HepG2 (cell line): ENCODE results near the gene ATP5F1C. TPM values are rescaled to one million over a fixed set of nuclear protein-coding genes. Genes with fewer than 3 reads are reported as not detected.

Experiments
- GLI4 ChIP-seq: sonication (generic); formaldehyde crosslinking; IDR thresholded peaks from 2 replicates; pipeline ENCODE4 v1.5.1; 2020; ENCODE audit warnings: missing genetic modification reagents, mild to moderate bottlenecking, moderate library complexity, borderline replicate concordance
- SALL1 ChIP-seq: sonication (generic); formaldehyde crosslinking; IDR thresholded peaks from 2 replicates; pipeline ENCODE4 v1.8.0; 2022; ENCODE audit warnings: mild to moderate bottlenecking, missing genetic modification reagents
- ZBTB20 ChIP-seq: sonication (generic); formaldehyde crosslinking; IDR thresholded peaks from 2 replicates; pipeline ENCODE4 v1.8.1; 2023; ENCODE audit warnings: missing genetic modification reagents, low read depth, mild to moderate bottlenecking, borderline replicate concordance
- ZC3H4 ChIP-seq: sonication (generic); formaldehyde crosslinking; IDR thresholded peaks from 2 replicates; pipeline ENCODE4 v1.4.0; 2020; ENCODE audit warnings: missing genetic modification reagents, borderline replicate concordance
- ZNF441 ChIP-seq: sonication (generic); formaldehyde crosslinking; IDR thresholded peaks from 2 replicates; pipeline ENCODE4 v1.7.0; 2021; ENCODE audit warnings: missing genetic modification reagents, borderline replicate concordance
- ZNF556 ChIP-seq: sonication (generic); formaldehyde crosslinking; IDR thresholded peaks from 2 replicates; pipeline ENCODE4 v1.4.0; 2020; ENCODE audit warnings: mild to moderate bottlenecking, missing genetic modification reagents, borderline replicate concordance
- ZNF564 ChIP-seq: sonication (generic); formaldehyde crosslinking; IDR thresholded peaks from 2 replicates; pipeline ENCODE4 v1.8.1; 2023; ENCODE audit warnings: mild to moderate bottlenecking, missing genetic modification reagents
- ZNF619 ChIP-seq: sonication (generic); formaldehyde crosslinking; IDR thresholded peaks from 2 replicates; pipeline ENCODE4 v1.4.0; 2020; ENCODE audit warnings: mild to moderate bottlenecking, missing genetic modification reagents
- ZNF672 ChIP-seq: sonication (generic); formaldehyde crosslinking; IDR thresholded peaks from 2 replicates; pipeline ENCODE4 v1.8.1; 2022; ENCODE audit warnings: missing genetic modification reagents
- ZNF782 ChIP-seq: sonication (generic); formaldehyde crosslinking; IDR thresholded peaks from 2 replicates; pipeline ENCODE4 v1.4.0; 2020; ENCODE audit warnings: missing genetic modification reagents, mild to moderate bottlenecking, borderline replicate concordance
- polyA plus RNA-seq, 8 experiments: library from polyadenylated mRNA; depleted of rRNA in 3 of 8; stranded (reverse) in 7 of 8; unstranded in 1 of 8; fragments of >200 nt; fragmentation: Illumina TruSeq in 4 of 8; extraction: Trizol in 4 of 8; gene quantifications; 2 replicates each; pipeline versions ENCODE4 v1.2.1 to v1.2.3, GENCODE V29; 2011 to 2016; ENCODE audit warnings: low read depth in 4 of 8, missing spikeins in 1 of 8, mixed read lengths in 1 of 8; ENCODE audit not compliant: insufficient read depth in 1 of 8
- total RNA-seq, 5 experiments: library from RNA; depleted of rRNA; stranded (reverse); fragments of >200 nt; fragmentation: Illumina TruSeq; extraction: Trizol; gene quantifications; 2 replicates each; pipeline ENCODE4 v1.2.3, GENCODE V29; 2016; ENCODE audit warnings: low read depth in 1 of 5
- TF ChIP-seq, protein P1 (sequence below): sonication (generic); formaldehyde crosslinking; IDR thresholded peaks from 2 replicates; pipeline ENCODE4 v1.4.0; 2020; ENCODE audit warnings: missing genetic modification reagents
- TF ChIP-seq, protein P2 (sequence below): sonication (generic); formaldehyde crosslinking; IDR thresholded peaks from 2 replicates; pipeline ENCODE4 v1.4.0; 2020; ENCODE audit warnings: missing genetic modification reagents, mild to moderate bottlenecking, borderline replicate concordance
- TF ChIP-seq, protein P3 (sequence below): sonication (generic); formaldehyde crosslinking; conservative IDR thresholded peaks from 2 replicates; pipeline ENCODE4 v1.8.0; 2022; ENCODE audit warnings: mild to moderate bottlenecking, moderate library complexity, missing genetic modification reagents
- TF ChIP-seq, protein P4 (sequence below): sonication (generic); formaldehyde crosslinking; IDR thresholded peaks from 2 replicates; pipeline ENCODE4 v1.5.1; 2020; ENCODE audit warnings: missing genetic modification reagents, mild to moderate bottlenecking, borderline replicate concordance
- TF ChIP-seq, protein P5 (sequence below): sonication (generic); formaldehyde crosslinking; IDR thresholded peaks from 2 replicates; pipeline ENCODE4 v1.5.0; 2020; ENCODE audit warnings: mild to moderate bottlenecking, missing genetic modification reagents
- TF ChIP-seq, protein P6 (sequence below): sonication (generic); formaldehyde crosslinking; IDR thresholded peaks from 2 replicates; pipeline ENCODE4 v1.5.0; 2020; ENCODE audit warnings: mild to moderate bottlenecking, low read depth, missing genetic modification reagents, borderline replicate concordance

ATP5F1C gene
- total and polyA plus RNA-seq, 2 of the 13 experiments (the other 11 are each of a cell fraction or from before 2014, with no cell fraction given): 407 to 416 TPM

DNA sequence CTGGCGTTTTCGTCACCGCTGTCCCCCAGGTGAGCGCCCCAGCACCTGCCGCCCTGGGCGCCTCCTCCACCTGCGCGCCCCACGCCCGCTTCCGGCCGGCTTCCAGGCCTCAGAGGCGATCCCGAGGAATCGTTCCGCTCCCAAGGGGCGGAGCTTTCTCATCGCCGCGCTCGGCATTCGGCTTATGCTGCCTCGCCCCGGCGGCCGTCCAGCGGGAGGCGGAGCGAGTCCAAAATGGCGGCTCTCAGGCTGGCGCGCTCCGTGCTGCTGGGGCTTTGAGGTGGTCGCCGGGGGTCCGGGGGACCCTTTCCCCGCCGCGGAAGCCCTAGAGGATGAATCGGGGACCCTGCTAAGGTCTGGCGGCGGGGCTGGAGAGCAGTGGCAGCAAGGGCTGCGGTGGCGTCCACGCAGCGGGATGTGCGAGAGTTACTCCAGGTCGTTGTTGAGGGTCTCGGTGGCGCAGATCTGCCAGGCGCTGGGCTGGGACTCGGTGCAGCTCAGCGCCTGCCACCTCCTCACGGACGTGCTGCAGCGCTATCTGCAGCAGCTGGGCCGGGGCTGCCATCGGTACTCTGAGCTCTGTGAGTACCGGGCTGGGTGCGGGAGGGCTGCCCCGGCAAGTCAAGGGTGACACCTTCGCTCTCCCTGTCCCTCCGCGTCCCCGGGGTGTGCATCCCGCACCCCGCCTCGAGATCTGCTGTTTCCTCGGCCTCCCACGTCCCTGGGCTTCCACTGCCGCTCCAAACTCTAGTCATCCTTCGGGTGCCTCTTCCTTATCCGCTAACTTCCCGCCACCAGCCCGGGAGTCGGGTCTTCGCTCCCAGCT is 30.5 kb downstream of the ATP5F1C start, which contains the start of gene TAF3 (continued):
- peak; percentile 77 for TF ChIP-seq ZNF619 (CRISPR knock-in tag)
- TF ChIP-seq GLI4: peak; percentile 49; the same call in 1 of the 2 replicates
- TF ChIP-seq, protein P1, sequence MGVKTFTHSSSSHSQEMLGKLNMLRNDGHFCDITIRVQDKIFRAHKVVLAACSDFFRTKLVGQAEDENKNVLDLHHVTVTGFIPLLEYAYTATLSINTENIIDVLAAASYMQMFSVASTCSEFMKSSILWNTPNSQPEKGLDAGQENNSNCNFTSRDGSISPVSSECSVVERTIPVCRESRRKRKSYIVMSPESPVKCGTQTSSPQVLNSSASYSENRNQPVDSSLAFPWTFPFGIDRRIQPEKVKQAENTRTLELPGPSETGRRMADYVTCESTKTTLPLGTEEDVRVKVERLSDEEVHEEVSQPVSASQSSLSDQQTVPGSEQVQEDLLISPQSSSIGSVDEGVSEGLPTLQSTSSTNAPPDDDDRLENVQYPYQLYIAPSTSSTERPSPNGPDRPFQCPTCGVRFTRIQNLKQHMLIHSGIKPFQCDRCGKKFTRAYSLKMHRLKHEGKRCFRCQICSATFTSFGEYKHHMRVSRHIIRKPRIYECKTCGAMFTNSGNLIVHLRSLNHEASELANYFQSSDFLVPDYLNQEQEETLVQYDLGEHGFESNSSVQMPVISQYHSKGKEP (CRISPR knock-in tag): no peak
- TF ChIP-seq ZNF564: no peak
- TF ChIP-seq, protein P2, sequence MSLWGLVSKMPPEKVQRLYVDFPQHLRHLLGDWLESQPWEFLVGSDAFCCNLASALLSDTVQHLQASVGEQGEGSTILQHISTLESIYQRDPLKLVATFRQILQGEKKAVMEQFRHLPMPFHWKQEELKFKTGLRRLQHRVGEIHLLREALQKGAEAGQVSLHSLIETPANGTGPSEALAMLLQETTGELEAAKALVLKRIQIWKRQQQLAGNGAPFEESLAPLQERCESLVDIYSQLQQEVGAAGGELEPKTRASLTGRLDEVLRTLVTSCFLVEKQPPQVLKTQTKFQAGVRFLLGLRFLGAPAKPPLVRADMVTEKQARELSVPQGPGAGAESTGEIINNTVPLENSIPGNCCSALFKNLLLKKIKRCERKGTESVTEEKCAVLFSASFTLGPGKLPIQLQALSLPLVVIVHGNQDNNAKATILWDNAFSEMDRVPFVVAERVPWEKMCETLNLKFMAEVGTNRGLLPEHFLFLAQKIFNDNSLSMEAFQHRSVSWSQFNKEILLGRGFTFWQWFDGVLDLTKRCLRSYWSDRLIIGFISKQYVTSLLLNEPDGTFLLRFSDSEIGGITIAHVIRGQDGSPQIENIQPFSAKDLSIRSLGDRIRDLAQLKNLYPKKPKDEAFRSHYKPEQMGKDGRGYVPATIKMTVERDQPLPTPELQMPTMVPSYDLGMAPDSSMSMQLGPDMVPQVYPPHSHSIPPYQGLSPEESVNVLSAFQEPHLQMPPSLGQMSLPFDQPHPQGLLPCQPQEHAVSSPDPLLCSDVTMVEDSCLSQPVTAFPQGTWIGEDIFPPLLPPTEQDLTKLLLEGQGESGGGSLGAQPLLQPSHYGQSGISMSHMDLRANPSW: no peak; the same call in 1 of the 2 replicates
- no peak for TF ChIP-seq ZC3H4 (CRISPR knock-in tag)
- TF ChIP-seq ZNF556 (CRISPR knock-in tag): peak; percentile 92; the same call in 1 of the 2 replicates
- no peak for TF ChIP-seq ZBTB20 (CRISPR knock-in tag)
- TF ChIP-seq, protein P3, sequence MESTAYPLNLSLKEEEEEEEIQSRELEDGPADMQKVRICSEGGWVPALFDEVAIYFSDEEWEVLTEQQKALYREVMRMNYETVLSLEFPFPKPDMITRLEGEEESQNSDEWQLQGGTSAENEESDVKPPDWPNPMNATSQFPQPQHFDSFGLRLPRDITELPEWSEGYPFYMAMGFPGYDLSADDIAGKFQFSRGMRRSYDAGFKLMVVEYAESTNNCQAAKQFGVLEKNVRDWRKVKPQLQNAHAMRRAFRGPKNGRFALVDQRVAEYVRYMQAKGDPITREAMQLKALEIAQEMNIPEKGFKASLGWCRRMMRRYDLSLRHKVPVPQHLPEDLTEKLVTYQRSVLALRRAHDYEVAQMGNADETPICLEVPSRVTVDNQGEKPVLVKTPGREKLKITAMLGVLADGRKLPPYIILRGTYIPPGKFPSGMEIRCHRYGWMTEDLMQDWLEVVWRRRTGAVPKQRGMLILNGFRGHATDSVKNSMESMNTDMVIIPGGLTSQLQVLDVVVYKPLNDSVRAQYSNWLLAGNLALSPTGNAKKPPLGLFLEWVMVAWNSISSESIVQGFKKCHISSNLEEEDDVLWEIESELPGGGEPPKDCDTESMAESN (CRISPR knock-in tag): peak; percentile 90
- TF ChIP-seq, protein P4, sequence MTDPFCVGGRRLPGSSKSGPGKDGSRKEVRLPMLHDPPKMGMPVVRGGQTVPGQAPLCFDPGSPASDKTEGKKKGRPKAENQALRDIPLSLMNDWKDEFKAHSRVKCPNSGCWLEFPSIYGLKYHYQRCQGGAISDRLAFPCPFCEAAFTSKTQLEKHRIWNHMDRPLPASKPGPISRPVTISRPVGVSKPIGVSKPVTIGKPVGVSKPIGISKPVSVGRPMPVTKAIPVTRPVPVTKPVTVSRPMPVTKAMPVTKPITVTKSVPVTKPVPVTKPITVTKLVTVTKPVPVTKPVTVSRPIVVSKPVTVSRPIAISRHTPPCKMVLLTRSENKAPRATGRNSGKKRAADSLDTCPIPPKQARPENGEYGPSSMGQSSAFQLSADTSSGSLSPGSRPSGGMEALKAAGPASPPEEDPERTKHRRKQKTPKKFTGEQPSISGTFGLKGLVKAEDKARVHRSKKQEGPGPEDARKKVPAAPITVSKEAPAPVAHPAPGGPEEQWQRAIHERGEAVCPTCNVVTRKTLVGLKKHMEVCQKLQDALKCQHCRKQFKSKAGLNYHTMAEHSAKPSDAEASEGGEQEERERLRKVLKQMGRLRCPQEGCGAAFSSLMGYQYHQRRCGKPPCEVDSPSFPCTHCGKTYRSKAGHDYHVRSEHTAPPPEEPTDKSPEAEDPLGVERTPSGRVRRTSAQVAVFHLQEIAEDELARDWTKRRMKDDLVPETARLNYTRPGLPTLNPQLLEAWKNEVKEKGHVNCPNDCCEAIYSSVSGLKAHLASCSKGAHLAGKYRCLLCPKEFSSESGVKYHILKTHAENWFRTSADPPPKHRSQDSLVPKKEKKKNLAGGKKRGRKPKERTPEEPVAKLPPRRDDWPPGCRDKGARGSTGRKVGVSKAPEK (CRISPR knock-in tag): no peak
- 0 out of 2 replicates have a peak, but pooled peaks have one; percentile 32 for TF ChIP-seq ZNF672
- peak; percentile 93 for TF ChIP-seq ZNF782 (CRISPR knock-in tag)
- peak; percentile 95 for TF ChIP-seq SALL1 (CRISPR knock-in tag)
- no peak for TF ChIP-seq ZNF441 (CRISPR knock-in tag)
- TF ChIP-seq, protein P5, sequence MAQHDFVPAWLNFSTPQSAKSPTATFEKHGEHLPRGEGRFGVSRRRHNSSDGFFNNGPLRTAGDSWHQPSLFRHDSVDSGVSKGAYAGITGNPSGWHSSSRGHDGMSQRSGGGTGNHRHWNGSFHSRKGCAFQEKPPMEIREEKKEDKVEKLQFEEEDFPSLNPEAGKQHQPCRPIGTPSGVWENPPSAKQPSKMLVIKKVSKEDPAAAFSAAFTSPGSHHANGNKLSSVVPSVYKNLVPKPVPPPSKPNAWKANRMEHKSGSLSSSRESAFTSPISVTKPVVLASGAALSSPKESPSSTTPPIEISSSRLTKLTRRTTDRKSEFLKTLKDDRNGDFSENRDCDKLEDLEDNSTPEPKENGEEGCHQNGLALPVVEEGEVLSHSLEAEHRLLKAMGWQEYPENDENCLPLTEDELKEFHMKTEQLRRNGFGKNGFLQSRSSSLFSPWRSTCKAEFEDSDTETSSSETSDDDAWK (CRISPR knock-in tag): no peak
- TF ChIP-seq, protein P6, sequence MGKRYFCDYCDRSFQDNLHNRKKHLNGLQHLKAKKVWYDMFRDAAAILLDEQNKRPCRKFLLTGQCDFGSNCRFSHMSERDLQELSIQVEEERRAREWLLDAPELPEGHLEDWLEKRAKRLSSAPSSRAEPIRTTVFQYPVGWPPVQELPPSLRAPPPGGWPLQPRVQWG (CRISPR knock-in tag): no peak
